Measurements from ENCODE around the gene WDR31.
"Not testable (repeated sequence)": the region's sequence is repeated elsewhere in the genome, so short reads cannot be mapped to it uniquely, and the experiment has no call there.

WDR31 gene

GRCh38 chr9:113368348-113368981 lies 28.4 kb upstream of the WDR31 start:
- DNase-seq, result no peak

GRCh38 chr9:113365652-113366051 lies 25.6 kb upstream of the WDR31 start:
- DNase-seq, result not testable (repeated sequence)

GRCh38 chr9:113364951-113365350 lies 24.9 kb upstream of the WDR31 start:
- no peak for DNase-seq

GRCh38 chr9:113363336-113363735 lies 23.3 kb upstream of the WDR31 start:
- no peak for DNase-seq

GRCh38 chr9:113361304-113362018 lies 21.4 kb upstream of the WDR31 start:
- DNase-seq, result no peak

GRCh38 chr9:113360242-113360842 lies 20.3 kb upstream of the WDR31 start:
- no peak for DNase-seq

GRCh38 chr9:113359385-113359784 lies 19.3 kb upstream of the WDR31 start:
- DNase-seq, result no peak

GRCh38 chr9:113356686-113357292 lies 16.7 kb upstream of the WDR31 start:
- no peak for DNase-seq

- DNase-seq, result no peak
These were observed 15.0 kb upstream of the WDR31 start for GRCh38 chr9:113355040-113355596.

GRCh38 chr9:113352411-113352810 lies 12.3 kb upstream of the WDR31 start:
- no peak for DNase-seq

GRCh38 chr9:113352006-113352405 lies 11.9 kb upstream of the WDR31 start:
- DNase-seq, result no peak

GRCh38 chr9:113350937-113351336 lies 10.9 kb upstream of the WDR31 start:
- peak; percentile 26 to 32 for DNase-seq

- DNase-seq, result no peak
These were observed 10.1 kb upstream of the WDR31 start for GRCh38 chr9:113350107-113350661.

GRCh38 chr9:113349445-113350094 lies 9.5 kb upstream of the WDR31 start, which contains the start of gene BSPRY:
Gene BSPRY, plus strand, starts transcription at chr9:113349541. Its CDS starts 39 bp downstream, at chr9:113349580.
- peak in 1 of 2 donors; percentile 35 for DNase-seq

- DNase-seq, result no peak
These were observed 9.0 kb upstream of the WDR31 start for GRCh38 chr9:113349066-113349444.

- DNase-seq, result no peak
These were observed 8.4 kb upstream of the WDR31 start for GRCh38 chr9:113348437-113348836.

GRCh38 chr9:113345671-113346070 lies 5.6 kb upstream of the WDR31 start:
- no peak for DNase-seq

- no peak for DNase-seq
These were observed 5.1 kb upstream of the WDR31 start for GRCh38 chr9:113345190-113345589.

GRCh38 chr9:113343732-113344231 lies 3.7 kb upstream of the WDR31 start:
- no peak for DNase-seq

GRCh38 chr9:113341712-113342410 lies 1.8 kb upstream of the WDR31 start:
- peak in 1 of 2 donors; percentile 26 for DNase-seq

GRCh38 chr9:113337714-113338113 lies 2.4 kb downstream of the WDR31 start:
- DNase-seq, result no peak

GRCh38 chr9:113331780-113332179 lies 8.3 kb downstream of the WDR31 start:
- DNase-seq, result no peak

Data from CD4-positive, alpha-beta T cell treated with Interferon alpha-2 for 1 hour (primary cell).